GM12878 (cell line): ENCODE data around the gene ASMTL. TPM values are rescaled to one million over a fixed set of nuclear protein-coding genes. Genes with fewer than 3 reads are reported as not detected.

ENCODE experiments used
- BHLHE40 ChIP-seq, 2 experiments: fragments of 450-650 bp in 1 of 2; IDR thresholded peaks; 2 replicates each; pipeline ENCODE4 v1.6.1; 2011 to 2017; ENCODE audit warnings: low read depth in 2 of 2, borderline replicate concordance in 1 of 2, improper control_type of control experiment in 1 of 2, low read length in 1 of 2, mild to moderate bottlenecking in 1 of 2
- CEBPB ChIP-seq, 2 experiments: fragments of 150-350 bp in 1 of 2; IDR thresholded peaks; 2 replicates each; pipeline ENCODE4 v1.6.1; 2012 to 2014; ENCODE audit warnings: low read depth in 2 of 2, low read length in 2 of 2, borderline replicate concordance in 1 of 2, inconsistent platforms in 1 of 2
- CHD4 ChIP-seq: fragments of 200-600 bp; sonication (generic); IDR thresholded peaks from 2 replicates; pipeline ENCODE4 v1.6.1; 2016; ENCODE audit warnings: mild to moderate bottlenecking
- EGR1 ChIP-seq, 2 experiments: IDR thresholded peaks; 1 replicate in 1 of 2; 2 replicates in 1 of 2; pipeline ENCODE4 v1.6.1; 2011 to 2012; ENCODE audit warnings: low read depth in 2 of 2, low read length in 2 of 2, borderline replicate concordance in 1 of 2, mild to moderate bottlenecking in 1 of 2, moderate library complexity in 1 of 2
- FOXK2 ChIP-seq: fragments of 450-650 bp; IDR thresholded peaks from 2 replicates; pipeline ENCODE4 v1.6.1; 2017; ENCODE audit warnings: mild to moderate bottlenecking, moderate library complexity
- PML ChIP-seq: IDR thresholded peaks from 2 replicates; pipeline ENCODE4 v1.6.1; 2012; ENCODE audit warnings: low read length, inconsistent platforms
- RBBP5 ChIP-seq: fragments of 200-600 bp; sonication (generic); conservative IDR thresholded peaks from 2 replicates; pipeline ENCODE4 v1.6.1; 2016
- polyA plus RNA-seq, 11 experiments: library from polyadenylated mRNA; depleted of rRNA in 4 of 11; unstranded in 6 of 11; stranded (reverse) in 5 of 11; fragments of >200 nt; fragmentation: Nextera tagmentation in 4 of 11; fragmentation: Illumina TruSeq in 1 of 11; extraction: Ambion mirVana in 4 of 11; extraction: Trizol in 1 of 11; gene quantifications; 1 replicate in 1 of 11; 2 replicates in 10 of 11; pipeline versions ENCODE4 v1.2.1 to v1.2.3, GENCODE V29; 2011 to 2016; ENCODE audit warnings: inconsistent platforms in 2 of 11, missing spikeins in 2 of 11, low read depth in 1 of 11
- total RNA-seq, 4 experiments: library from RNA; depleted of rRNA in 3 of 4; stranded (reverse); fragments of >200 nt in 3 of 4; fragmentation: Illumina TruSeq in 1 of 4; extraction: Trizol in 1 of 4; gene quantifications; 2 replicates each; pipeline versions ENCODE4 v1.2.1 to v1.2.3, GENCODE V29; 2013 to 2021
- TF ChIP-seq, protein P1 (sequence below): IDR thresholded peaks from 2 replicates; pipeline ENCODE4 v1.6.1; 2011; ENCODE audit warnings: borderline replicate concordance, low read depth, mild to moderate bottlenecking, moderate library complexity, low read length; ENCODE audit not compliant: insufficient read depth, poor library complexity, severe bottlenecking
- TF ChIP-seq, protein P2 (sequence below): fragments of 450-650 bp; IDR thresholded peaks from 2 replicates; pipeline ENCODE4 v1.6.1; 2017; ENCODE audit warnings: borderline replicate concordance
- TF ChIP-seq, protein P3 (sequence below): fragments of 450-650 bp; IDR thresholded peaks from 2 replicates; pipeline ENCODE4 v1.6.1; 2016; ENCODE audit warnings: mild to moderate bottlenecking

ASMTL gene
- total and polyA plus RNA-seq, 10 of the 15 experiments (the other 5 are each of a cell fraction or from before 2014, with no cell fraction given), result 1.6 to 51.9 (median 32.1) TPM

DNA sequence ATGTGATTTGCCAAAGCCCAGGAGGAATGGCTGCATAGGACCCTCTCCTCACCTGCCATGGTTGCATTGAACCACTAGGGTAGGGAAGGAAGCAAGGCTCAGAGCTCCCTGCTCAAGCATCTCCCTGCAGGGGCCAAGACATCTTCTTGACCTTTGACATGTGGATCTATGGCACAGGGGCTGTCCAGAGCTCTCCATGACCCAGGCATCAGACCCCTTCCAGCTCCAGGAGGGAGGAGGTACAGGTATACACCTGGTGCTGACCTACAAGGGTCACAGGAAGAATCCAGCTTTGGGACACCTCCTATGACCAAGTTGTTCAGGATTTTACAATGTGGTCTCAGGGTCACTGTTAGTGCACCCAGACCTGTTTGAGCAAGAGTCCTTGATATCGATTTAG is 23.2 kb upstream of the ASMTL start (continued):
- TF ChIP-seq, protein P1, sequence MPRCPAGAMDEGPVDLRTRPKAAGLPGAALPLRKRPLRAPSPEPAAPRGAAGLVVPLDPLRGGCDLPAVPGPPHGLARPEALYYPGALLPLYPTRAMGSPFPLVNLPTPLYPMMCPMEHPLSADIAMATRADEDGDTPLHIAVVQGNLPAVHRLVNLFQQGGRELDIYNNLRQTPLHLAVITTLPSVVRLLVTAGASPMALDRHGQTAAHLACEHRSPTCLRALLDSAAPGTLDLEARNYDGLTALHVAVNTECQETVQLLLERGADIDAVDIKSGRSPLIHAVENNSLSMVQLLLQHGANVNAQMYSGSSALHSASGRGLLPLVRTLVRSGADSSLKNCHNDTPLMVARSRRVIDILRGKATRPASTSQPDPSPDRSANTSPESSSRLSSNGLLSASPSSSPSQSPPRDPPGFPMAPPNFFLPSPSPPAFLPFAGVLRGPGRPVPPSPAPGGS, result no peak
- TF ChIP-seq PML (no peak), FOXK2 (no peak), CHD4 (no peak), RBBP5 (no peak), CEBPB (IDR thresholded peaks at IDR 0.05; ENCODE audit: borderline replicate concordance in 1 of 2, low read depth in 2 of 2, low read length in 2 of 2) (no peak), EGR1 (IDR thresholded peaks at IDR 0.05; ENCODE audit: borderline replicate concordance in 1 of 2, low read depth in 2 of 2, low read length in 2 of 2) (no peak), BHLHE40 (IDR thresholded peaks at IDR 0.05; ENCODE audit: borderline replicate concordance in 1 of 2, low read depth in 2 of 2, low read length in 1 of 2) (no peak)
- TF ChIP-seq, protein P2, sequence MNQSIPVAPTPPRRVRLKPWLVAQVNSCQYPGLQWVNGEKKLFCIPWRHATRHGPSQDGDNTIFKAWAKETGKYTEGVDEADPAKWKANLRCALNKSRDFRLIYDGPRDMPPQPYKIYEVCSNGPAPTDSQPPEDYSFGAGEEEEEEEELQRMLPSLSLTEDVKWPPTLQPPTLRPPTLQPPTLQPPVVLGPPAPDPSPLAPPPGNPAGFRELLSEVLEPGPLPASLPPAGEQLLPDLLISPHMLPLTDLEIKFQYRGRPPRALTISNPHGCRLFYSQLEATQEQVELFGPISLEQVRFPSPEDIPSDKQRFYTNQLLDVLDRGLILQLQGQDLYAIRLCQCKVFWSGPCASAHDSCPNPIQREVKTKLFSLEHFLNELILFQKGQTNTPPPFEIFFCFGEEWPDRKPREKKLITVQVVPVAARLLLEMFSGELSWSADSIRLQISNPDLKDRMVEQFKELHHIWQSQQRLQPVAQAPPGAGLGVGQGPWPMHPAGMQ, result no peak
- TF ChIP-seq, protein P3, sequence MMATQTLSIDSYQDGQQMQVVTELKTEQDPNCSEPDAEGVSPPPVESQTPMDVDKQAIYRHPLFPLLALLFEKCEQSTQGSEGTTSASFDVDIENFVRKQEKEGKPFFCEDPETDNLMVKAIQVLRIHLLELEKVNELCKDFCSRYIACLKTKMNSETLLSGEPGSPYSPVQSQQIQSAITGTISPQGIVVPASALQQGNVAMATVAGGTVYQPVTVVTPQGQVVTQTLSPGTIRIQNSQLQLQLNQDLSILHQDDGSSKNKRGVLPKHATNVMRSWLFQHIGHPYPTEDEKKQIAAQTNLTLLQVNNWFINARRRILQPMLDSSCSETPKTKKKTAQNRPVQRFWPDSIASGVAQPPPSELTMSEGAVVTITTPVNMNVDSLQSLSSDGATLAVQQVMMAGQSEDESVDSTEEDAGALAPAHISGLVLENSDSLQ, result no peak
